Cardiac fibroblast (primary cell): Measurements from ENCODE around the gene AAMDC.
A peak's percentile ranks its signal among the peaks of the same experiment; 100 is the strongest.

Experiments
- DNase-seq, 2 donors: peaks; one replicate each; pipeline versions ENCODE4 v3.0.0 to v3.0.0-alpha.2; 2010; ENCODE audit warnings: low read depth in 2 of 2
- H3K4me3 ChIP-seq, 2 donors: replicated peaks in 1 of 2; 1 replicate in 1 of 2; 2 replicates in 1 of 2; pipeline ENCODE4 v1.5.1; 2011; ENCODE audit warnings: low read depth in 2 of 2, low read length in 2 of 2, mild to moderate bottlenecking in 2 of 2, moderate library complexity in 1 of 2
- CTCF ChIP-seq: IDR thresholded peaks from one replicate; pipeline ENCODE4 v1.5.1; 2011; ENCODE audit warnings: low read depth, mild to moderate bottlenecking, low read length, inconsistent platforms

Gene AAMDC

GRCh38 chr11:77820565-77821348 lies at the start of gene AAMDC, which contains the start of gene RSF1:
Gene AAMDC, plus strand, starts transcription at chr11:77821144. Its CDS starts 21,353 bp downstream, at chr11:77842497.
Gene RSF1, minus strand, starts transcription at chr11:77820722. Its CDS starts 8 bp downstream, at chr11:77820714.
- peak; percentile 86 for TF ChIP-seq CTCF
- H3K4me3 ChIP-seq, result peak within 1 kb of the TSS; percentile 94 to 95
- peak; percentile 99 to 100 for DNase-seq

- no peak for DNase-seq
- no peak overlapping the region for H3K4me3 ChIP-seq
- no peak for TF ChIP-seq CTCF
These were observed 45.0 kb upstream of the AAMDC start for GRCh38 chr11:77775936-77776335.

- no peak overlapping the region for H3K4me3 ChIP-seq
- peak; percentile 22 for TF ChIP-seq CTCF
- peak; percentile 19 to 34 for DNase-seq
These were observed 44.5 kb upstream of the AAMDC start for GRCh38 chr11:77776455-77776854.

GRCh38 chr11:77778118-77778517 lies 42.8 kb upstream of the AAMDC start:
- no peak for TF ChIP-seq CTCF
- no peak for DNase-seq

GRCh38 chr11:77778549-77778948 lies 42.4 kb upstream of the AAMDC start:
- no peak overlapping the region for H3K4me3 ChIP-seq
- no peak for TF ChIP-seq CTCF
- DNase-seq, result no peak

More at GRCh38 chr11:77778118-77778517, 42.8 kb upstream of the AAMDC start:
- no peak overlapping the region for H3K4me3 ChIP-seq

GRCh38 chr11:77779935-77780334 lies 41.0 kb upstream of the AAMDC start:
- no peak for TF ChIP-seq CTCF
- peak; percentile 47 to 66 for DNase-seq
- no peak overlapping the region for H3K4me3 ChIP-seq

- no peak for DNase-seq
- no peak for TF ChIP-seq CTCF
- H3K4me3 ChIP-seq, result no peak overlapping the region
These were observed 37.9 kb upstream of the AAMDC start for GRCh38 chr11:77783025-77783424.
